Testis (tissue), 2 donors: ENCODE measurements around the gene DOCK6.

Source experiments
- POLR2A ChIP-seq: fragments of 450-650 bp; IDR thresholded peaks from one replicate; pipeline ENCODE4 v1.6.1; 2017; ENCODE audit warnings: antibody characterized with exemption, mild to moderate bottlenecking, moderate library complexity
- TF ChIP-seq, protein P1 (sequence below), 3 experiments: fragments of 450-650 bp in 2 of 3; fragments of 200-600 bp in 1 of 3; sonication (generic) in 1 of 3; IDR thresholded peaks; one replicate each; pipeline ENCODE4 v1.5.1; 2016 to 2019; ENCODE audit warnings: antibody characterized with exemption in 3 of 3, mild to moderate bottlenecking in 2 of 3, moderate library complexity in 1 of 3

GRCh38 chr19:11152318-11153062, 109.8 kb downstream of the DOCK6 start:
- TF ChIP-seq, protein P1, sequence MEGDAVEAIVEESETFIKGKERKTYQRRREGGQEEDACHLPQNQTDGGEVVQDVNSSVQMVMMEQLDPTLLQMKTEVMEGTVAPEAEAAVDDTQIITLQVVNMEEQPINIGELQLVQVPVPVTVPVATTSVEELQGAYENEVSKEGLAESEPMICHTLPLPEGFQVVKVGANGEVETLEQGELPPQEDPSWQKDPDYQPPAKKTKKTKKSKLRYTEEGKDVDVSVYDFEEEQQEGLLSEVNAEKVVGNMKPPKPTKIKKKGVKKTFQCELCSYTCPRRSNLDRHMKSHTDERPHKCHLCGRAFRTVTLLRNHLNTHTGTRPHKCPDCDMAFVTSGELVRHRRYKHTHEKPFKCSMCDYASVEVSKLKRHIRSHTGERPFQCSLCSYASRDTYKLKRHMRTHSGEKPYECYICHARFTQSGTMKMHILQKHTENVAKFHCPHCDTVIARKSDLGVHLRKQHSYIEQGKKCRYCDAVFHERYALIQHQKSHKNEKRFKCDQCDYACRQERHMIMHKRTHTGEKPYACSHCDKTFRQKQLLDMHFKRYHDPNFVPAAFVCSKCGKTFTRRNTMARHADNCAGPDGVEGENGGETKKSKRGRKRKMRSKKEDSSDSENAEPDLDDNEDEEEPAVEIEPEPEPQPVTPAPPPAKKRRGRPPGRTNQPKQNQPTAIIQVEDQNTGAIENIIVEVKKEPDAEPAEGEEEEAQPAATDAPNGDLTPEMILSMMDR (IDR thresholded peaks at IDR 0.05): no peak
- TF ChIP-seq POLR2A: no peak
